Measurements from ENCODE around the gene ZBTB46. TPM values are rescaled to one million over a fixed set of nuclear protein-coding genes. Genes with fewer than 3 reads are reported as not detected.
A peak's percentile ranks its signal among the peaks of the same experiment; 100 is the strongest.
"Not testable (repeated sequence)": the region's sequence is repeated elsewhere in the genome, so short reads cannot be mapped to it uniquely, and the experiment has no call there.

The ZBTB46 gene
- total RNA-seq, 1 donor from 2014 or later = 17.4 TPM

DNA sequence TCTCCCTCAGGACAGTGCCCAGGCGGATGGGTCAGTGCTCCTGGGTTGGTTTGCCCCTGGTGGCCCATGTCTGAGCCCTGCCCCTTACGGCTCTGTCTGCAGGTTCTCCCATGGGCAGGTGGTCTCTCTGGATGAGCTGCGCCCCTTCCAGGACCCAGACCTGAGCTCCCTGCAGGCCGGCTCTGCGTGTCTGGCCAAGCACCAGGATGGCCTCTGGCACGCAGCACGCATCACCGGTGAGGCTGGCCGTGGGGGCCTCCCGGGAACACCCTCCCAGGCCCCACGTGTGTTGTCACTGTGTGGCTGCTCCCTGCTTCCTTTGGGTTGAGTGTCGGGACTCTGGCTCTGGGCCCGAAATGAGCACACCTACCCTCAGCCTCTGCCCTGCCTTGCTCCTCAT is 97.9 kb downstream of the ZBTB46 start:
- no peak for DNase-seq (ENCODE audit: low spot score)
- intact Hi-C loops (cut with DNase I) = no loop called here

DNA sequence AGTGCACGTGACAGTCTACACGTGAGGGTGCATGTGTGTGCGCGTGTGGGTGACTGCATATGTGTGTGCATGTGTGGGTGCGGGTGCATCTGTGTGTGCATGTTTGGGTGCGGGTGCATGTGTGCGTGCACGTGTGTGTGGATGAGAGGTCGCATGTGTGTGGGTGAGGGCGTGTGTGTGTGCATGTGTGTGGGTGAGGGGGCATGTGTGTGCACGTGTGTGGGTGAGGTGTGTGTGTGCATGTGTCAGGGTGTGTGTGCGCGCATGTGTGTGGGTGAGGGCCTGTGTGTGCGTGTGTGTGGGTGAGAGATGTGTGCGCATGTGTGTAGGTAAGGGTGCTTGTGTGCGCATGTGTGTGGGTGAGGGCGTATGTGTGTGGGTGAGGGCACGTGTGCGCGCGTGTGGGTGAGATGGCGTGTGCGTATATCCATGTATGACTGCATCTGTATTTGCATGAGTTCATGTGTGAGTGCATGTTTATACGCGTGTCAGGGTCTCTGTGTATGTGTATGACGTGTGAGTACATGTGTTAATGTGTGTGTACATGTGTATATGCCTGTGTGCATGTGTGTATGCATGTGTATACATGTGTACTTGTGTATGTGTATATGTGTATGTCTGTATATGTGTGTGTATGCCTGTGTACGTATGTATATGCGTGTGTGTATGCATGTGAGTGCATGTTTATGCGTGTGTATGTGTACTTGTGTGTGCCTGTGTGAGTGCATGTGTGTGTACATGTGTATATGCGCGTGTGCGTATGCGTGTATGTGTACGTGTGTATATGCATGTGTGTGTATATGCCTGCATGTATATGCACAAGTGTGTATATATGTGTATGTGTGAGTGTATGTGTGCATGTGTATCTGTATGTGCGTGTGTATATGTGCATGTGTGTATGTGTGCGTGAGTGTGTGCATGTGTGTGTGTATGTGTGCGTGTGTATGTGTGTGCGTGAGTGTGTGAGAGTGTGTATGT is 98.7 kb downstream of the ZBTB46 start:
- no peak for DNase-seq (ENCODE audit: low spot score)
- intact Hi-C loops (cut with DNase I) = no loop called here

DNA sequence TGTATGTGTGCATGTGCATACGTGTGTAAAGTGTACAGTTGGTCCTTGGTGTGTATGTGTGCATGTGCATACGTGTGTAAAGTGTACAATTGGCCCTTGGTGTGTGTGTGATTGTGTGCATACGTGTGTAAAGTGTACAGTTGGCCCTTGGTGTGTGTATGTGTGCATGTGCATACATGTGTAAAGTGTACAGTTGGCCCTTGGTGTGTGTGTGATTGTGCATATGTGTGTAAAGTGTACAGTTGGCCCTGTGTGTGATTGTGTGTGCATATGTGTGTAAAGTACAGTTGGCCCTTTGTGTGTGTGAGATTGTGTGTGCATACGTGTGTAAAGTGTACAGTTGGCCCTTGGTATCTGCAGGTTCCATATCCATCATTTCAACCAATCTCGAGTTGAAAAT is 99.7 kb downstream of the ZBTB46 start:
- intact Hi-C loops (cut with DNase I) = no loop called here
- DNase-seq (ENCODE audit: low spot score) = no peak

DNA sequence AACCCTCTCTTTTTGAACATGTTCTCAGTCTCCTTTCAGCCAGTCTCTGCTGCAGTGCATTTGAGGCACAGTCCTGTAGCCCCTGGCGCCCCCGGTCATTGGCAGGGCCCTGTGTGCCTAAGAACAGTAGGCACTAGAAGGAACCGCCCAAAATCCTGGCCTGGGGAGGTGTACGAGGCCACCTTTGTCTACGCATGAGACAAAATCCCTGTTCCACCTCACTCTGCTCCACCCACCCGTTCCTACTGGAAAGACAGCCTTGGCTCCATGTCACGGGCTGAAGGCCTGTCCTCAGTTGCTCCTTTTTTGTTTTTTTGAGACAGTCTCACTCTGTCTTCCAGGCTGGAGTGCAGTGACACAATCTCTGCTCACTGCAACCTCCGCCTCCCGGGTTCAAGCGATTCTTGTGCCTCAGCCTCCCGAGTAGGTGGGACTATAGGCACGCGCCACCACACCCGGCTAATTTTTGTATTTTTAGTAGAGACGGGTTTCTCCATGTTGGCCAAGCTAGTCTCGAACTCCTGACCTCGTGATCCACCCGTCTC is 100.8 kb downstream of the ZBTB46 start:
- intact Hi-C loops (cut with DNase I); DNase-seq (ENCODE audit: low spot score): not testable (repeated sequence)

DNA sequence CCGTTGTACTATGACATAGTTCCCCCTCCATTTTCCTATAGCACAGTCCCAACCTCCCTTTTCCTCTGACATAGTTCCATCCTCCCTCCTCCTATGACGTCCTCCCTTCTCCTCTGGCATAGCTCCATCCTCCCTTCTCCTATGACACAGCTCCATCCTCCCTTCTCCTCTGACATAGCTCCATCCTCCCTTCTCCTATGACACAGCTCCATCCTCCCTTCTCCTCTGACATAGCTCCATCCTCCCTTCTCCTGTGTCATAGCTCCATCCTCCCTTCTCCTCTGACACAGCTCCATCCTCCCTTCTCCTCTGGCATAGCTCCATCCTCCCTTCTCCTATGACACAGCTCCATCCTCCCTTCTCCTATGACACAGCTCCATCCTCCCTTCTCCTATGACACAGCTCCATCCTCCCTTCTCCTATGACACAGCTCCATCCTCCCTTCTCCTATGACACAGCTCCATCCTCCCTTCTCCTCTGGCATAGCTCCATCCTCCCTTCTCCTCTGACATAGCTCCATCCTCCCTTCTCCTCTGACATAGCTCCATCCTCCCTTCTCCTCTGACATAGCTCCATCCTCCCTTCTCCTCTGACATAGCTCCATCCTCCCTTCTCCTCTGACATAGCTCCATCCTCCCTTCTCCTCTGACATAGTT is 108.0 kb downstream of the ZBTB46 start:
- DNase-seq (ENCODE audit: low spot score); intact Hi-C loops (cut with DNase I): not testable (repeated sequence)

DNA sequence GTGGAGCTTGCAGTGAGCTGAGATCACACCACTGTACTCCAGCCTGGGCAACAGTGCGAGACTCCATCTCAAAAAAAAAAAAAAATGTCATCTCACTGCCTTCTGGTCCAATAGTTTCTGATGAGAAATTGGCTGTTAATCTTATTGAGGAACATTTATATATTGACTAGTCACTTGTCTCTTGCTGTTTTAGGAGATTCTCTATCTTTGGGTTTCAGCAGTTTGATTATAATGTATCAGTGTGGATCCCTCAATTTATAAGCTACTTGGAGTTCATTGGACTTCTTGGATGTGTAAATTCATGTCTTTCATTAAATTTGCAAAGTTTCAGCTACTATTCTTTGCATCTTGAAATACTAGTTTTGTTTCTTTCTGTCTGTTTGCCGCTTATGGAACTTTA is 112.1 kb downstream of the ZBTB46 start:
- DNase-seq (ENCODE audit: low spot score) = no peak
- intact Hi-C loops (cut with DNase I) = no loop called here

DNA sequence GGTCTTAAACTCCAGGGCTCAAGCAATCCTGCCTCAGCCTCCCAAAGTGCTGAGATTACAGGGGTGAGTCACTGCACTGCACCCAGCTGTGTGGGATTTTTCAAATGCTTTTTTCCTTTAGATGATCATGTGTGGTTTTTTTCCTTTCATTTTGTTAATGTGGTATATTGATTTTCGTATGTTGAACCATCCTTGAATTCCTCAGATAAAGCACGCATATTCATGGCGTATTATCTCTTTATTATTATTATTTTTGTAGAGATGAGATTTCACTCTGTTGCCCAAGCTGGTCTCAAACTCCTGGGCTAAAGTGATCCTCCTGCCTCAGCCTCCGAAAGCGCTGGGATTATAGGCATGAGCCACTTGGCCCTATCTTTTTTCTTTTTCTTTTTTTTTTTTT is 116.2 kb downstream of the ZBTB46 start:
- no peak for DNase-seq (ENCODE audit: low spot score)
- intact Hi-C loops (cut with DNase I) = no loop called here

DNA sequence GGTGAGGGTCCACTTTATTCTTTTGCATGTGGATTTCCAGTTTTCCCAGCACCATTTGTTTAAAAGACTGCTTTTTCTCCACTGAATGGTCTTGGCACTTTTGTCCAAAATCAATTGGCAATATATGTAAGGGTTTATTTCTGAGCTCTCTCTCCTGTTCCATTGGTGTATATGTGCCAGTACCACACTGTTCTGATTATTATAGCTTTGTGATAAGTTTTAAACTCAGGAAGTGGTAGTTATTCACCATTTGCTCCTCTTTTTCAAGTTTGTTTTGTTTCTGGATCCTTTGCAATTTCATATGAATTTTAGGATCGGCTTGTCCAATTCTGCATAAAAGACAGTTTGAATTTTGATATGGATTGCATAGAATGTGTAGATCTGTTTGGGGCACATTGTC is 118.9 kb downstream of the ZBTB46 start:
- intact Hi-C loops (cut with DNase I) = no loop called here
- no peak for DNase-seq (ENCODE audit: low spot score)

DNA sequence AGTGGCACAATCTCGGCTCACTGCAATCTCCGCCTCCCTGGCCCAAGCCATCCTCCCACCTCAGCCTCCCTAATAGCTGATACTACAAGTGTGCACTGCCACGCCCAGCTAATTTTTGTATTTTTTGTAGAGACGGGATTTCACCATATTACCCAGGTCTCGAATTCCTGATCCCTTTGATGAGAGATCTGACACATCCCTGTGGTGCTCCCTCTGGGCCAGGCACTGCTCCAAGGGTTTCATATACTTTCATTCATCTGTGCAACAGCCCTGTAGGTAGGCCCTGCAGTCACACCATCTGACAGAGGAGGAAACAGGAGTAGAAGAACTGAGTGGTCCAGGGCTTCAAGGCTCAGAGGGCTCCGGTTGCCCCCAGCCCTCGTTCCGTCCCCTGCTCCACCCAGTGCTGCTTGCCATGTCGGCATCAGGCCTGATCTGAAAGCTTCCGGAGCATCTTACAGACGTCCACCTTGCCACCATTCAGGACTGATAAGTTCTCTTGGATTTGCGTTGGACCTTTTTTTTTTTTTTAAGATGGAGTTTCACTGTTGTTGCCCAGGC is 119.9 kb downstream of the ZBTB46 start:
- no peak for DNase-seq (ENCODE audit: low spot score)
- intact Hi-C loops (cut with DNase I) = no loop called here

DNA sequence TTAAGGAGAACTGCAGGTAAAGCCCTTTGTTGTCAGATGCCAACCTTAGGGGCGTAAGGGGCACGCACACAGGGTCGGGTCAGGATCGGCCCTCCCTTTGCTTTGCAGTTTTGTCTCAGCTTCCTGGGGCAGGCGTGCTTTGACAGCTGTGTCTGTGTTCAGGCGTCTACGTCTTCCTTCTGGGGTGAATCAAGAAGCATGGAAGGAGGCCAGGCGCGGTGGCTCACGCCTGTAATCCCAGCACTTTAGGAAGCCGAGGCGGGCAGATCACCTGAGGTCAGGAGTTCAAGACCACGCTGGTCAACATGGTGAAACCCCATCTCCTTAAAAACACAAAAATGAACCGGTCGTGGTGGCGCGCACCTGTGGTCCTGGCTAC is 121.9 kb downstream of the ZBTB46 start:
- no peak for DNase-seq (ENCODE audit: low spot score)
- intact Hi-C loops (cut with DNase I) = loop anchor here (2.0 kb wide), 1 partner anchor 50 kb away; the partner anchor contains the start of gene RTEL1

DNA sequence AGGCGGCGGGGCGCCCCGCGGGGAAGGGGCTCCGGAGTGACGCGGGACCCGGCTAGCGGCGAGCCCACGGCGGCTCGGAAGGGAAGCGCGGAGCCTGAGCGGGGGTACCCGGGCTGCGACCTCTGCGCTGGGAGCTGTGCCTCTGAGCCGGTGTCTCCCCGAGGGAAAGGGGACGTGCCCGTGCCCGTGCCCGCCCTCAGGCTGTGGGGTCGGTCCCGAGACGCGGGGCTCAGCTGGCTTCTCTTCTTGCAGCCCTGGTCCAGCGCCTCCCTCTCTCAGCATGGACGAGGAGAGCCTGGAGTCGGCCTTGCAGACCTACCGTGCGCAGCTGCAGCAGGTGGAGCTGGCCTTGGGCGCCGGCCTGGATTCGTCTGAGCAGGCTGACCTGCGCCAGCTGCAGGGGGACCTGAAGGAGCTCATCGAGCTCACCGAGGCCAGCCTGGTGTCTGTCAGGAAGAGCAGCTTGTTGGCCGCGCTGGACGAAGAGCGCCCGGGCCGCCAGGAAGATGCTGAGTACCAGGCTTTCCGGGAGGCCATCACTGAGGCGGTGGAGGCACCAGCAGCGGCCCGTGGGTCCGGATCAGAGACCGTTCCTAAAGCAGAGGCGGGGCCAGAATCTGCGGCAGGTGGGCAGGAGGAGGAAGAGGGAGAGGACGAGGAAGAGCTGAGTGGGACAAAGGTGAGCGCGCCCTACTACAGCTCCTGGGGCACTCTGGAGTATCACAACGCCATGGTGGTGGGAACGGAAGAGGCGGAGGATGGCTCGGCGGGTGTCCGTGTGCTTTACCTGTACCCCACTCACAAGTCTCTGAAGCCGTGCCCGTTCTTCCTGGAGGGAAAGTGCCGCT is 122.5 kb downstream of the ZBTB46 start:
- intact Hi-C loops (cut with DNase I) = loop anchor here (2.0 kb wide), 1 partner anchor 50 kb away; the partner anchor contains the start of gene RTEL1
- peak; percentile 68 for DNase-seq (ENCODE audit: low spot score)

DNA sequence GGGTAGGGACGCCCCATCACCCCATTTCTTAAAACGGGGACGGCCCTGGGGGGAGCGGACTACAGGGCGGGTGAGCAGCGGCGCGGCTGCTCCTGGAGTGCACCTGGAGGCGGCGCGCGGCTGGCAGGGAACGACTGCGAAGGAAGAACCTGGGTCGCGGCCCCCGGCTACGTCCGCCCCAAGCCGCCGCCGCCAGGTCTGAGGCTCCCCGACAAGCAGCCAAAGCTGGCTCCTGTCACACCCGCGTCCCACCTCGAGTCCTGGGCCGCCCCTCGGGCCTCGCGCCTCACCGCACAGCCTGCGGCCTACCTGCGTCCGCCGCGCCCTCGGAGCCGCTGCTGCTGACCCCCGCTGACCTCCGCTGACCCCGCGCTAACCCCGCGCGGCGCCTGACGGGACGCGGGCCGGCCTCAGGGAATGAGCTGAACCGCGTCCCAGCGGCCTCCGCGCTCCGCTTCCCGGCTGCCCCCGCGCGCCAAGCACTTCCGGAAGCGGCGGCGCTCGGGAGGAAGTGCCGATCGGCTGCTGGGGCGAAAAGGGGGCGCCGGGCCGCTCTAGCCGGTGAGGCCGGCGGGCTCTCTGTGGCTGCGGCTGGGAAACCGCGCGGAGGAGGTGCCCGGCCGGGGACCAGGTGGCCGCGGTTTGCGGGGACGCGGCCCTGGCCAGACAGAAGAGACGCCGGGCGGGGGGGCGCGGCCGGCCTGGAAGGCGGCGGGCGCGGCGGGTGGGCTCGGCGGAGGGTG is 123.3 kb downstream of the ZBTB46 start, which contains the start of the genes ARFRP1 and ZGPAT:
Gene ARFRP1 (minus strand): TSS at position 419 of the 743 bp plus-strand sequence. CDS start 885 bp downstream, outside the sequence.
Gene ZGPAT (plus strand): TSS at position 482 of the 743 bp plus-strand sequence. CDS start 542 bp downstream, outside the sequence.
- DNase-seq (ENCODE audit: low spot score) = peak; percentile 96
- intact Hi-C loops (cut with DNase I) = loop anchor here (2.0 kb wide), 1 partner anchor 49 kb away; the partner anchor contains the start of gene RTEL1

DNA sequence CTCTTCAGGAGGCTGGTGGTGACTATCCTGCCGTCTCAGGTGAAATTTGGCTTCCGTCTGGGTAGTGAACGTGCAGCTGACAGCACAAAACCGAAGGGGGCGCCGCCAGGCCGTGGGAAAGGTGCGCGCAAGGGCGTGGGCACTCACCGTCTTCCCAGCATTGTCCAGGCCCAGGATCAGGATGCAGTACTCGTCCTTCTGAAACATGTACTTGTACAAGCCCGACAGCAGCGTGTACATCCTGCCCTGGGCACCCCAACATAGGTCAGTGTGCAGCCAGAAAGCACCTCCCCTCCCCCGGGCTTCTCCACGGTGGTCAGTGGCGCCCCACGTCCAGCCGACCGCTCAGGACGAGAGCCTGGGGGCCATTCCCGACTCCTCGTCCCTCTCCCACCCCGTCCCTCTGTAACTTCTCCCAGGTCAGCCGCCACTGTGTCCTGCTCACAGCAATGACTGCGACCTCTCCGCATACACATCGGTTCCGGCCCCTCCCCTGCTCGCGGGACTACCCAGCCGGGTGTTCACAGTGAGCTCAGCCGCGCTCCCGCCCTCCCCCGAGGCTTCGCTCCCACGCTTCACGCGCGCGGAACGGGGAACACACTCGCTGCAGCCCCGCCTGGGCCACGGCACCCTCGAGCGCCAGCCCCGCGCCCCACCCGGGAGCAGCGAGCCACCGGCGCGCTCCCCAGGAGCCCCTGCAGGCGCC is 124.1 kb downstream of the ZBTB46 start:
- intact Hi-C loops (cut with DNase I) = no loop called here
- peak; percentile 76 for DNase-seq (ENCODE audit: low spot score)

DNA sequence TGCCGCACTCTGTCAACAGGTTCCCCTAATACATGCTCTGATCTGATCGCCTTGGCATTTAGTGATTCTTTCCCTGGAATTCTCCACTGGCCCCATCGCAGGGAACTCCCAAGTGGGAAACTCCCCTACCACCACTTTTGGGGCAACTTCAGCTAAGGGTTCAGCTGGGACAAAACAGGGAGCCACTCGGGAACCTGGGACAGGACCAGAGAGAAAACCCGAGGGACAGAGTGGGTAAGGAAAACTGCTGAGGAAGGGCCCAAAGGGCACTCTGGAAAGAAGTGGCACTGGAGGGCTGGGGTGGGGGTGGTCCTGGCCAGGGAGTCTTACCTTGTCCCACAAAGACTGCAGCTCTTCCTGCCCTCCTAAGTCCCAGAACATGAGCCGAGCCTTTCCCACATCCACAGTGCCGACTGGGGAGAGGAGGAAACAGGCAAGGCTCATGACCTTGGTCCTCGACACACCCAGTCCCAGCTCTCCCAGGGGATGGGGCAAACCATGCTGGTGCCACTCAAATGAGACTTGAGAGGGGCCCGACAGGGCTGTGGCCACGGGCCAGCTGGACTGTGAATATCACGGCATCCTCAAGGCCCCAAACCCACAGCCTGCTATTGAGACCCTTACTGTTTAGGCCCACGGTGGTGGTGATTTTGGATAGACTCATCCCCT is 124.9 kb downstream of the ZBTB46 start:
- no peak for DNase-seq (ENCODE audit: low spot score)

DNA sequence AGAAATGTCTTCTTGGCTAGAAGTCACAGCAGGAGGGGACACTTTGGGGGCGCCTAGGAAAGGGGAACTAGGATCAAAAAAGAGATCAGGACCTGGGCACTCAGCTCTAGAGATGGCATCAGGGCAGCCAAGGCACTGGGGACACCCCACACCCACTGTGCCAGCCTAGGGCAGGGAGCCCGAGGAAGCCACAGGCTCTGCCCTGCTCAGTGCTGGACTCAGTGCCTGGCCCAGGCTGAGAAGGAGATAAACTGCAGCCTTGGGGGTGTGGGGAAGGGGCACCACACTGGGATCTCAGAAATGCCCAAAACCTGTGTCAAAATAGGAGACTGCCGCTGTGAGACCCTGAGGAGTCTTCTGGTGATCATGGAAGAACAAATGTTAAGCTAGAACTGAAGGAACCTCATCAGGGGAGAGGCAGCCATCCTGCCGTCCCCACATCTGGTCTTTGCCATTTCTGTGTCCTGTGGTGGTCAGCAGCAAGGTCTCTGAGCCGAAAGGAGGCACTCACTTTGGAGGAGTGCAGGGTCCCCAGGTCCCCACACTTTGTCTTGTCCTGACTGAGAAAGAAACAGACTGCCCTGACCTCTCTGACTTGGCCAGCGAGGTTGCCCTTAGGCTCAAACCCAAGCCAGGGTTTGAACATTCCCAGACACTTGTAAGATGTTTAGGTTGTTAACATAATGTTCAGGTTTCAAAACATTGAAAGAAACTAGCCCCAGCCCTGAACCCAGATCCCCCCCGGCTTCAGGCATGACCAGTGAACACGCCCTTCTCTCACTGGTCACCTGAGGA is 125.6 kb downstream of the ZBTB46 start:
- DNase-seq (ENCODE audit: low spot score) = no peak
- intact Hi-C loops (cut with DNase I) = no loop called here

More for the DNA sequence above, 124.9 kb downstream of the ZBTB46 start:
- intact Hi-C loops (cut with DNase I) = no loop called here

DNA sequence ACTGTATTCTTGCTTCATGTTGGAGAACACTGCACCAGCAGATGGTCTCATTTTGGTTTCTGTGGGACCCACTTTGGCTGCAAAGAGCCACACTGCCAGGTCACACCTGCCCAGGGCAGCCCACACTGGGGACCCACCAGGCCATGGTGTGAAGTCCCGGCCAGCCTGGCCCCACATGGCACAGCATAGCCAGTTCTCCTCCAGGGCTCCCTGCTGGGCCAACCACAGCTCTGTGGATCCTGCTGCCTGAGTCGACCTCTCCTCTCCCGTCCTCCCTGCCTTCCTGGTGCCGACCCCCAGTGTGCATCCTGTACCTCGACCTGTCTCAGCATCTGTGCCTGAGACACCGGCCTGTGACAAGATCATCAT is 126.3 kb downstream of the ZBTB46 start:
- no peak for DNase-seq (ENCODE audit: low spot score)
- intact Hi-C loops (cut with DNase I) = no loop called here
